ENCODE results near the gene RHBDF1.

GRCh38 chr16:119295-119694, 46.9 kb upstream of the RHBDF1 start:
- TF ChIP-seq YY1 (IDR thresholded peaks at IDR 0.05) = no peak
- no peak for TF ChIP-seq RAD21 (IDR thresholded peaks at IDR 0.05)
- no peak for TF ChIP-seq GABPA (IDR thresholded peaks at IDR 0.05 in 1 of 2, conservative IDR thresholded peaks at IDR 0.05 in 1 of 2)
- TF ChIP-seq CTCF (IDR thresholded peaks at IDR 0.05; ENCODE audit: low read depth, low read length, missing input control) = no peak
- no peak for TF ChIP-seq JUND (IDR thresholded peaks at IDR 0.05)
- TF ChIP-seq HNF4A (conservative IDR thresholded peaks at IDR 0.05) = no peak
